Measurements from ENCODE around the gene PFKFB4.

The PFKFB4 gene

GRCh38 chr3:48585411-48585810 is 28.8 kb upstream of the PFKFB4 start:
- FAIRE-seq: no peak
- DNase-seq (ENCODE audit: low spot score): no peak

GRCh38 chr3:48584836-48585235 is 28.2 kb upstream of the PFKFB4 start:
- DNase-seq (ENCODE audit: low spot score) (no peak), FAIRE-seq (no peak)

DNA sequence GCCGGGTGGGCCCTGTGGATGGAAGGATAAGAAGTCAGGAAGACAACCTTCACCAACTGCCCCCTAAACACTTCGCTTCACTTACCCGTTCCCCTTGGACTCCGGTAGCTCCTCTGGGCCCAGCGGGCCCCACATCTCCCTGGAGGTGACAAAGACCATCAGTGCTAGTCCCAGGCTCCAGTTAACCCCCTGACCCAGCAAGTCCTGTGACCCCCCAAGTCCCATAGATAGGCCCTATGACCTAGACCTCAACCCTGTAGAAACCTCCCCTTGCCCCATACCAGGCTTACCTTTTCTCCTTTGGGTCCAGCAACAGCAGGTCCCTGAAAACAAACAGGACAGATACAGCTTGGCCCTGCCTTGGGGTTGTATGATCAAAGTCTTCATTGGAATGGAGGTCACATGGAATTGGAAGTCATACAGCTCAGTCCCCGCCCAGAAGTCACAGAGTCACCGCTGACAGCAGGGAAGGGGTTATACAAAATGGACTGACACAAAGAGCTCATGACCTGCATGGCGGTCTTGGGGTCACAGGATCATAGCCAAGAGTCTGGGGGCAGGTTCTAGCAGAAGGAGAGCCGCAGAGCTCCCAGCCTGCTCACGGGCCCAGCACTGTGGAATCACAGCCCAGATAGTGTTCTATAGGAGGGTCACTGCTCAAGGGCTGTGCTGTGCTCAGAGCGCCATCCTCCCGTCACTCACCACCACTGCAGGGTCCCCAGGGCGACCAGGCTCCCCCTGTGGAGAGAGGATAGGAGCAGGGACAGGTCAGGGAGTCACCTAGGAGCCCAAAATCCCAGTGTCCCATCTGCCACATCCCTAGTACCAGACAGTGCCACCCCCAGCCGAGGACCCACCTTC is 25.2 kb upstream of the PFKFB4 start:
- DNase-seq (ENCODE audit: low spot score): no peak
- FAIRE-seq: no peak

- no peak for DNase-seq (ENCODE audit: low spot score)
- FAIRE-seq: no peak
Measured at GRCh38 chr3:48576647-48577046, 20.0 kb upstream of the PFKFB4 start.

DNA sequence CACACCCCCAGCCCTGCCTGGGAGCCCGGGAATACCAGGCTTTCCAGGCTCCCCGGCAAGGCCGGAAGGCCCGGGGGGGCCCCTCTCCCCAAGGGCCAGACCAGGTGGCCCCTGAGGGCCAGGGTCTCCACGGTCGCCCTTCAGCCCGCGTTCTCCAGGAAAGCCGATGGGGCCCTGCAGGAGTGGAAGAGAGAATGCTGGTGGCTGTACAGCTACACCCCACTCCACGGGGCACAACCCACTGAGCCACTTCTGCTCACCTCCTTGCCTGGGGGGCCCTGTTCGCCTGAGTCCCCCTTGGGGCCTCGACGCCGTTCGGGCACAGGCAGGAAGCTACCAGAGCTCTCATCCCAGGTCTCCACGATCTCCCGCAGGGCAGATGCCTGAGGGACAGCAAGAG is 18.8 kb upstream of the PFKFB4 start:
- FAIRE-seq: no peak
- no peak for DNase-seq (ENCODE audit: low spot score)

DNA sequence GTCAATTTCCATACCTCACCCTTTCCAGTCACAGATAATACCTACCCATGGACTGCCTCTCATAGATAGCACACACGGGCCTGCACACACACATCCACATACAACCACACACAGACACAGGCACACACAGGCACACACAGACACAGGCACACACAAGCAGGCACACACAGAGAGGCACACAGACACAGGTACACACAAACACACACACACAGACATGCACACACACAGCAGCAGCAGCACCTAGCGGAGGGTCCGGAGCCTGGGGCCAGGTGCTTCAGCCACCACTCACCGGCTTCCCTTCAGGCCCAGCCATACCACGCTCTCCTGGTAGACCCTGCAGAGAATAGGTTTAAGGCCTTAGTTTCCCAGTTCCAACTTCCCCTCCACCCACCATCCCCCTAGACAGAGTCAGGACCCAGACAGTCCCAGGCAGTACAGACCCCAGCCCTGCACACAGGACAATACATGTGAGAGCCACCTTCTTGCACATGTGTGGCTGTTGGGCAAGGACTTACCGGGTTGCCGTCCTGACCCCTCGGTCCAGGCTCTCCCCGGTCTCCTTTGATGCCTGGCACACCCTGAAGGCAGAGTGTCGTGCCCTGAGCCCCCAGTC is 17.5 kb upstream of the PFKFB4 start:
- DNase-seq (ENCODE audit: low spot score) (no peak), FAIRE-seq (no peak)

DNA sequence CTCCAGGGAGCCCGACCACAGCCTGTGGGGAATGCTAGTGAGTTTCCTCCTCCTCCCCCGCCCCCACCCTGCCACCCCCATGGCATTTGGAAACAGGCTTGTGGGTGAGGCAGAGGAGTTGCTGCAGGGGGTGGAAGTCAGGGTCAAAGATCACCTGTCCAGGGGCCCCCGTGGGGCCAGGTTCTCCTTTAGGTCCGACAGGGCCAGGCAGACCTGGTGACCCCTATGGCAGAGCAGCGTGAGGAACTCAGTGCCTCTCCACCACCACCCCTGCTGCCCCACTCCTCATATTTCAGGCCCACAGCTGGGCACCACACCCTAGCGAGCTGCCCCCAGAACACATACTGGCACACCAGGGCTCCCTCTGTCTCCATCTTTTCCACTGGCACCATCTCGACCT is 15.9 kb upstream of the PFKFB4 start:
- DNase-seq (ENCODE audit: low spot score) (no peak), FAIRE-seq (no peak)

DNA sequence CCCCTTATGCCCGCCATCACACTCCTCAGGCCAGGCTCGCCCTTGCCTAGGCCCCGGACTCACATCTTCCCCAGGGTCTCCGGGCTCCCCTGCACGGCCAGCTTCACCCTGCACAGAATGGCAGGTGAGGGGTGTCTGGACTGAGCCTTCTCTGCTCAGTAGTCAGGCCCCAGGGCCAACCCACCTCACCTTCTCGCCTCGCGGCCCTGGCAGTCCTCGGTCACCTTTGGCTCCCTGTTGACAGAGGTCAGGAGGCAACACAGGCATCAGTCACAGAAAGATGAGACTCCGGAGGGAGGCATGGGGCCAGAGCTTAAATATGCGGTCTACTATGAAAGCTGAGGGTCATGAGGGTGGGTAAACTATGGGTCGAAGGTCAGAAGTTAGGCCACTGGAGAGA is 15.3 kb upstream of the PFKFB4 start:
- FAIRE-seq: no peak

DNA sequence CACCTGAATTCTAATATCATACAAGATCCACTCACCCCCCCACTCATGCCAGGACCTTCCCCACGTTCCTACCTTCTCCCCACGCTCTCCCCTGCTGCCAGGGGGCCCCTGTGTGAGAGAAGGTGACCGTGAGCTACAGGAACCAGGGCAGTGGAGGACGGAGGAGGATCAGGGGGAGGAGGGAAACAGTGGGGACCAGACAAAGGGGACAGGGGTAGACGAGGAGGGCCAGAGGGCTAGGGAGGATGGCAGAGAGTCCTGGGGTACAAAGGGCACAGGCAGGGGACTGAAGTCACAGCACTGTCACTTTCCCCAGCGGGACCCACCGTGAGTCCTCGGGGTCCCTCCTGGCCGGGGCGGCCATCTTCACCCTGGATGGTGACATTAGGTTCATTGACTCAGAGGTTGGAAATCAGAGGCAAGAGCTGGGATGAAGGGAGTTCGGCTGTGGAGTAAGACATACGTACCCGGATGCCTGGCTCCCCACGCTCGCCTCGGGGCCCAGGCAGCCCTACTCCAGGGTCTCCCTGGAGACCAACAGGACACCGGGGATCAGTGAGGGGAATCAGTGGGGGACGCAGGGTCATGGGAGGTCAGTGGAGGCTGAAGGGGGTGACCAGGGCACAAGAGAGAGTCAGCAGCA is 13.3 kb upstream of the PFKFB4 start:
- FAIRE-seq: no peak

More for the DNA sequence above, 15.3 kb upstream of the PFKFB4 start:
- no peak for DNase-seq (ENCODE audit: low spot score)

GRCh38 chr3:48569400-48569799 is 12.8 kb upstream of the PFKFB4 start:
- DNase-seq (ENCODE audit: low spot score) (no peak), FAIRE-seq (no peak)

More for the DNA sequence above, 13.3 kb upstream of the PFKFB4 start:
- no peak for DNase-seq (ENCODE audit: low spot score)

DNA sequence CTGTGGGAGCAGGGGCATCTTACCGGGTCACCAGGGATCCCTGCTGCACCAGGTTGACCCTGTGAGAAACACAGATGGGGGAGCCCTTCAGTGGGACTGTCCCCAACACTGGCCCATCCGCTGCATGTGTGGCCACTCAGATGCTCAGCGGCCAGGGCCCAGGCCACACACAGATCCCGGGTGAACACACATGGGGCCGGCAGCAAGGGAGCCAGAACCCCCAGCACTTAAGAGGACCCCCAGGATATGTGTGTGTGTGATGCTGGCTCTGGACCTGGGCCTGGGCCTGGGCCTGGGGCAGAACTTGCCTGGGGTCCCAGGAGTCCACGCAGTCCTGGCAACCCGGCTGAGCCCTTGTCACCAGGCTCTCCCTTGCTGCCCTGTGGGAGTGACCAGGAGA is 11.9 kb upstream of the PFKFB4 start:
- no peak for FAIRE-seq
- DNase-seq (ENCODE audit: low spot score): no peak

GRCh38 chr3:48567500-48567899 is 10.9 kb upstream of the PFKFB4 start:
- no peak for FAIRE-seq
- DNase-seq (ENCODE audit: low spot score): no peak

- no peak for DNase-seq (ENCODE audit: low spot score)
- no peak for FAIRE-seq
Measured at GRCh38 chr3:48567090-48567489, 10.5 kb upstream of the PFKFB4 start.

DNA sequence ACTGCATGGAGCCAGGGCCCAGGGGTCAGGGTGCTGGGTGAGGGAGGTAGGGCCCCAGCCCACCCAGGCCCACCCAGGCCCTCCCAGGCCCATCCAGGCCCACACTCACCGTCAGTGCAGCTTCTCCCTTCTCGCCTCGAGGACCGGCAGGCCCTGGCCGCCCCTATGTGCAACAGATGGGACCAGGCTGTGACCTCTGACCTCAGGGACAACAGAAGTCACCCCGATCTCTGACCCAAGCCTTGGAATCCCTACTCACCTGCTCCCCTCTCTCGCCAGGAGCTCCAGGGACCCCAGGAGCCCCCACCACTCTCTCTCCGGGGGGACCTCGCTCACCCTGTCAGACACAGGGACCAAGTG is 9.8 kb upstream of the PFKFB4 start:
- no peak for FAIRE-seq

DNA sequence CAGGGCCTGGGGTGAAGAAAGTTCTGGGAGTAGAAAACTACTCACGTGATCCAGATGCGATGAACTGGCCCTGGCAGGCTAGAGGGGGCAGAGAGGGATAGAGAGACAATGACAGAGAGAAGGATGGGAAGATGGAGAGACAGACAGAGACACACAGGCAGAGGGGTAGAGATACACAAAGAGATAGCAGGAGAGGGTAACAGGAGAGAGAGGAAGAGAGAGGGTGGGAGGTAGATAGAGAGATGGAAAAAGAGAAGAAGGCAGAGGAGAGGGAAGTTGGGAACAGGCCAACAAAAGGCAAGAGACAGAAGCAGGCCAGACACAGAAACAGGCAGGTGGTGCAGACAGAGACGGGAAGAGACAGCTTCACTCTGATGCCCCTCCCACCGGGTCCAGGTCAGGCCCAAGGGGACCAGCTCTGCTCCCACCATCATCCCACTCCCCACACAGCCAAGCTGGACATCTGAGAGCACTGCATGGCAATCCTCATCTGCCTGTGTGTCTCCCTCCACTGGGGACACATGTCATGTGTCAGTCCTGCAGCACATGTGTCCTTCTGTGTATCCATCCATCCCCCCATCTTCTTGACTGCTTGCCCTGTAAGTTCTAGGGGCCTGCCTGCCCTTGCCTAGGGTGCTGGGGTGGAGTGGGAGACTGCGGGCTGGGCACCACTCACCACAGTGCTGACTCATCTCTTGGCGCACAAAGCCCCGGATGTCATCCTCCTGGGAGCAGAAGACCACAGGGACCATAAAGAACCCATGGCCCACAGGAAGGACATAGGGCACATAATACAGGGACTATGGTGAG is 9.2 kb upstream of the PFKFB4 start:
- peak; percentile 88 for DNase-seq (ENCODE audit: low spot score)
- FAIRE-seq: peak; percentile 97

More for the DNA sequence above, 9.8 kb upstream of the PFKFB4 start:
- no peak for DNase-seq (ENCODE audit: low spot score)

DNA sequence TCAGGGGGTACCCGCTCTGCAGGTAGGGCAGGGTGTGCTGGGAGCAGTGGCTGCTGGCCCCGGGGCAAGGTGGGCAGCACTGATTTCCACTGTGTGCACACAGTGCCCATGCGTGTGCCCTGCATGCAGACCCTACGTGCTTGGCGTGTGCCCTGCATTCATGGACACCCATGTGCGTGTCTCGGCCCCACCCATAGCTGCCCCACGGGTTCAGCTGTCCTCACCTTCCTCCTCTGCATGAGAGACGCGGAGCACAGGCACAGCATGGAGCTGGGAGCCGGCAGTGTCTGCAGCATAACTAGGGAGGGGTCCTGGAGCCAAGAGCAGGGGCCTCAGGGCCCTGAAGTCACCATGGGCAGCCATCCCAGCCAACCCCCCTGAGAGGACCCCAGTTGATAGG is 8.6 kb upstream of the PFKFB4 start:
- DNase-seq (ENCODE audit: low spot score) (no peak), FAIRE-seq (peak; percentile 37)

DNA sequence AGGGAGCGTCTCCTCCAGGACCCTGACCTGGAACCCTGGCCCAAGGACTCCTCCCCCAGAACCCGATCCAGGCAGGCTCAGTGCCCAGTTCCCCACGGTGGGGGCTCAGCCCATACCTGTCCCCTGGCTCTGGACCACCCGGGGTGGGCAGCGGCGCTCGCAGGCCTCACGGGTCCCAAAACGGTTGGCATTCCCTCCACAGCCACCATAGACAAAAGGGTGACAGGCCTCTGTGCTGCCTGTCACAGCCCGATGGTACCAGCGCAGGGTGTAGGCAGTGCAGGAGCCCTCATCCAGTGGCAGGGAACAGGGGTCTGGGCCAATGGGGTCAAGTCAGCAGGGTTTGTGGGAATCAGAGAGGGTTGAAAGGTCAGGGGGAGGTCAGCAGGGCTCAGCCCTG is 8.1 kb upstream of the PFKFB4 start:
- DNase-seq (ENCODE audit: low spot score) (no peak), FAIRE-seq (no peak)

GRCh38 chr3:48564022-48564421 is 7.4 kb upstream of the PFKFB4 start:
- peak; percentile 91 for DNase-seq (ENCODE audit: low spot score)
- peak; percentile 88 for FAIRE-seq

DNA sequence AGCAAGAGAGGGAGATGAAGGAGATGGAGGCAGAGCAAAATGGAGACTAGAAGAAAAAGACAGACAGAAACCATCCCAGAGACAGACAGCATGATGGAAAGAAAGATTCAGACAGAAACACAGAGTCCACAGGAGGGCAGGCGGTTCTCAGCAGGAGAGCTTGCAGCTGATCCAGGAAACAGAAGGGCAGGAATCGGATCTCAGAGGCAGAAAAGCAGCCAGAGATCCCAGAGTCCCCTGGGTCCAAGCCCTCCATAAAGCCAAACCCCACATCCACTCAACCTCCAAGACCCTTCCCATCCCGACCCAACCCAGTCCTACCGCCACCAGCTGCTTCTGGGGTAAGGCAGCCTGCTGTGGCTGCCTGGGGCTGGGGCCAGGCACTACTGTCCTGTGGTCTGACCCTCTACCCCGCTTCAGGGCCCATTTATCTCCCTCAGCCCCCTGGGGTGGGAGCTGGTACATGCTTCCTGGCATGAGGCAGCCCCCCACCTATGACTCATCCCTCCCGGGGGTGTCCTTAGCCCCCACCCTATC is 6.8 kb upstream of the PFKFB4 start, which contains the start of gene UCN2:
TSS of gene UCN2 (minus strand) at position 400 of the 537 bp plus-strand sequence. CDS start 657 bp downstream, outside the sequence.
- no peak for DNase-seq (ENCODE audit: low spot score)
- peak; percentile 46 for FAIRE-seq

DNA sequence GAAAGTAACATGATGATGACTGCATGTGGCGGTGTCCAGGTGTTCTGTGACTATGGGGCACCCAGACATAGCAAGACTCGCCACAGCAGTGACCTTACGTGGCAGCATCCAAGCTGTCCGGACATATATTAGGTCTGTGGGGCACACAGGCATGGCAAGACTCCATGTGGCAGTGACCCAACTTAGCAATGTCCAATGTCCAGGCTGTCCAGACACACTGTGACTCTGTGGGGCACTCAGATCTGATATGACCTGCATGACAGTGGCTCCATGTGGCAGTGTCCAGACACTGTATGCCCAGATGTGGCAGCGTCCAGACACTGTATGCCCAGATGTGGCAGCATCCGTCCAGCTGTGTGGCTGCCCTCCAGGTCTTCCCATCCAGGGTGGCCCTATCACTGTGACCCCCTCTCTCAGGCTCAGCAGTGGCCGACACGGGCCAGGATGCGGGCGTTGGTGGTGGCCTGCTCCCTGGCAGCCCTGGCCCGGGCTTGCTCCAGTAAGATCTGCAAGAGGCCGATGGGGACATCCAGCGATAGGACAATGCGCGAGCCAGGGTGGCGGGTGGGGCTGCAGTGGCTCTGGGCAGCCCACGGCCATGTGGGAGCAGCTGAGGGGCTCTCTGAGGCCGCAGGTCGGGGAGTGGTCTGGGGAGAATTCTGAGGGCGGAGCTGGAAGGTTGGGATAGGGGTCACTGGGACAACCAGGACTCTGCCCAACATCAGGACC is 5.9 kb upstream of the PFKFB4 start:
- DNase-seq (ENCODE audit: low spot score) (no peak), FAIRE-seq (peak; percentile 92)

Data from urothelium cell line (cell line).